GM21526 (cell line): ENCODE data around the gene FES.
"Not testable (repeated sequence)": the region's sequence is repeated elsewhere in the genome, so short reads cannot be mapped to it uniquely, and the experiment has no call there.

Experiments used
- ATAC-seq: cut with Tn5 transposase; IDR thresholded peaks from one replicate; pipeline ENCODE4 v1.9.1; 2021; ENCODE audit warnings: moderate library complexity; ENCODE audit not compliant: unreplicated experiment, low FRiP score

The FES gene

DNA sequence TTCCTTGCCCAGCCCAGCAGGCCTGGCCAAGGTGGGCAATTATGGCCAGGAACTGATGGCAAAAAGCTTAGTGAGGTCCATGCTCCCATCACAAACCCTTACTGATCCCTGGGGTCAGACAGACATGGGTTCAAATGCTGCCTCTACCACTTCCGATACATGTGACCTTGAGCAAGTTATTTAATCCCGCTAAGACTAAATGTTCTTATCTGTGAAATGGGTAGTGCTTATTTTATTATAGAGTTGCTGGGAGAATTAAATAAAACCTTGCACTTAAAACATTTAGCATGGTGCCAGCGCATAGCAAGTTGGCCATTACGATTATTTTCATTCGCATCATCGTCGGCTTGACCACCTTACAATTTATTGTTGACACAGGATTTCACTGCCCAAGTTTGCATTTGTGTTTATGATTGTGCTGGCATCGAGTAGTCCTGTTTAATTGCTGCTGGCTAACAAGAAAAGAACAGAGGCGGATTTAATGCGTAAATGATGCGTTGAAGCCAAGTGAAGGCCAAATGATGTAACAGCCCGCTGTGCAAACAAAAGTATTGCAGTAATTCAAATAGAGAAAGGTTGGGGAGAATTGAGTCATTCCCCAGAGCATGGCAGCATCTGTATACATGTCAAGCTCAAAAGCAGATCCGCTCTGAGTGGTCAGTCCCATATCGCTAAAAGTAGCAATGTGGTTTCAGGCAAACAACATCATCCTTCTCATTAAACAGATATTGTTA lies 23.2 kb upstream of the FES start:
- ATAC-seq: no peak

DNA sequence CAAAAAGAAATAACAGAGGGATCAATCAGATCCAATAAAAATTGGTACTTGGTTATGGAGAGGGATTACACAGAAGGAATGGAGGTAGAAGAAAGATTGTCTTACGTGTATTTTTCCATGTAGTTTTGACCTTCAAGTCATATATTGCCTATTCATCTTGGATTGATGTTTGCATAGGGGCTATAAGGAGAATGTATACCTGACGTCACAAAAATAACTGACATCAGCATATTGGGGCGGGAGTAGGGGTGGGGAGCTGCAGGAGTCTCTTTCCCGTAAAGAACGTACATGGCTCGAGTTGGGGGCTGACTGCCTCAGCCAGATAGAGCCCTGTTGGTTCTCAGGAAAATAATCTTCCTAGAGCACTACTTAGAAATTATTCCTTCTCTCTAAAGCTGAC lies 21.8 kb upstream of the FES start:
- ATAC-seq: no peak

DNA sequence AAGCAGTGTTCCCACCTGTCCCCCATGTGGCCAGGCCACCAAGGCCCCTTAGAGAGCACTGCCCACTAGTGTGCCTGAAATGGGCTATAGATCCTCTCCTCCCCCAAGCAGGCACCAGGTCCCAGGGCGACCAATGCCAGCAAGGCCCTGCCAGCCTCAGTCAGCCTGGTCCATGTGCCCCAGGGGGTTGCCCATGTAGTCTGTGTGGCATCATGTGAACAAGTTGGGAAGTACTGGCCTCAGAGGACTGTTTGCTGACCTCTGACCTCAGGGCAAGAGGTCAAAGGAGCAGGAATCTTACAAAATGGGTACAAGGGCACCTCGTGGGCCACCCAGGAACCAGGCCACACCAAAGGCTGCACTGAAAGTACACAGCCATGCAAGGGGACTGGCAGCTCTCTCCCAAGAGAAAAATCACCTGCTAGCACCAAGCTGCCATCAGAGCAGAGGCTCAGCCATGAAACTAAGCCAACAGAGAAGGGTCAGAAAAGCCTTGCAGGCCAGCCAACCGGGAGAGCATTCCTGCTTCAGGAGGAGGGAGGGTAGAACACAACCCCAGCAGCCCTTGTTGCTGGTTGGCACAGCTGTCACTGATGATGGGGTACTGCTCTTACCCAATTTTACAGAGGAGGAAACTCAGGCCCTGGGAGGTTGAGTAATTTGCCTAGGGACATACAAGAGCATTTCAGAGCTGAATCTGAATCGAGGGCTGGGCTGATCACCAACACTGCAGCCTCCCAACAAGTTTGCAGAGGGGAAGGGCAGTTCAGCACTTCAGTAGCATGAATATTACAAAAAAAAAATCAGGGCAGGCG lies 21.1 kb upstream of the FES start:
- no peak for ATAC-seq

DNA sequence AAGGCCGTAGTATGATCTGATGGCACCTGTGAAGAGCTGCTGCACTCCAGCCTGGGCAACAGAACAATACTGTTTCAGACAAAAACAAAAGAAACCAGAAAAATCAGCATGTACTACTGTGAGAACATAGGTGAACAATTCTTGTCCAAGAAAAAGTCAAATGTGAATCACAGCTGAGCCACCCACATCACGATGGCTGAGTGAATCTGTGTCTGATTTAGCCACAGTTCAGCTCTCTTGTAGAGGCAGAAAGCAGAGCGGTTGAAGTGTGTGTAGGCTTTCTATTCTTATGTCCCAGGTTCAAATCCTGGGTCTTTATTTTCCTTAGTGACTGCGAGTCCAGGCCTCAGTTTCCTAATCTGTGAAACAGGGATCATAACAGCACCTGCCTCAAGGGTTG lies 20.3 kb upstream of the FES start:
- no peak for ATAC-seq

DNA sequence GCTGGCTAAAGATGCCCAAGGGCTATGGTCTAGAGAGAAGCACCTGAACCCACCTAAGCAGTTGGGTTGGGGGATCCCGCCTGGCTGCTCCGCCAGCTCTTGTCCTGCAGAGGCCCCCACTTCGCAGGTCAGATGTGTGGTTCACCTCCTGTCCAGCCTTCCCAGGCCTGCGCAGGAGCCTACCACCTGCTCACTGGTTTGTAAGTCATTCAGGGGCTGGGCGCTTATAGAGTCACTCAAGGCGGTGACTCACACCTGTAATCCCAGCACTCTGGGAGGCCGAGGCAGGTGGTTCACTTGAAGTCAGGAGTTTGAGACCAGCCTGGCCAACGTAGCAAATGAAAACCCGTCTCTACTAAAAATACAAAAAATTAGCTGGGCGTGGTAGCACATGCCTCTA lies 19.8 kb upstream of the FES start:
- ATAC-seq: no peak

DNA sequence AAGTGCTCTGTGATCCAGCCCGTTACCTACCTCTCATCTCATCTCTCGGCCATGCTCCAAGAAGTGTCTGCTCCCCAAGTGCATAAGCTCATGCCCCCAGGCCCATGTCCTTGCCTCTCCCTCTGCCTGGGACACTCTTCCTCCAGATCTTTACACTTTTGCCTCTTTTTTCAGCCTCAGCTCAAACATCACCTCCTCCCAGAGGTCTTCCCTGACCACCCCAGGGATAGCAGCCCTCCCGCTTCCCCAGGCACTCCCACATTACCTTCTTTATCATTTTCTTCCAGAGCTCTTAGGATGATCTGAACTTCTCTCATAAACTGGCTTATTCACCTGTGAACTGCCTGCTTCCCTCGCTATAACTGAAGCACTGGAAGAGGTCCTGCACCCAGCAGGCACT lies 18.6 kb upstream of the FES start:
- no peak for ATAC-seq

DNA sequence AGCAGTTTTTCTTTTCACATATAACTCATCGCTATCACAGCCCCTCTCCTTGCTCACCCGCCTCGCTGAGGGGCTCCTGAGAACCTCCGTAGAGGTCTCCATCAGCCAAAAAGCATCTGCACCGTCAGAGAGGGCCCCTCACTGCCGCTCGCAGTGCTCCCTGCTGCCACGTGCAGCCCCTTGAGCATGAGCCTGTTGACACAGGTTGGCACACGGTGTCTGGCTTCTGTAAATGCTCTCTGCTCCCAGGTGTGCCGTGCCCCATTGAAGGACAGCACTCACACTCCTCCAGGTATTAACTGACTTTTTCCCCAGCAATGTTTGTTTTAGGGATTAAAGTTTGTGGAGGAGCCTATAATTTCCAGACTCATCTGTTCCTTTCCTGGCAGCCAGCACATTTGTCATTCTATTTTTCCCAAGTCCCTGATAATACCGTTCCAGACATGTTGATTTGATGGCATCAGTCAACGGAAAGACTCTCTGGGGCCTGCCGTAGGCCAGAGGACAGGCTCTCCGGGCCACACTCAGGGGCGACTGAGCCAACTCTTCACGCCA lies 18.1 kb upstream of the FES start:
- ATAC-seq: no peak

DNA sequence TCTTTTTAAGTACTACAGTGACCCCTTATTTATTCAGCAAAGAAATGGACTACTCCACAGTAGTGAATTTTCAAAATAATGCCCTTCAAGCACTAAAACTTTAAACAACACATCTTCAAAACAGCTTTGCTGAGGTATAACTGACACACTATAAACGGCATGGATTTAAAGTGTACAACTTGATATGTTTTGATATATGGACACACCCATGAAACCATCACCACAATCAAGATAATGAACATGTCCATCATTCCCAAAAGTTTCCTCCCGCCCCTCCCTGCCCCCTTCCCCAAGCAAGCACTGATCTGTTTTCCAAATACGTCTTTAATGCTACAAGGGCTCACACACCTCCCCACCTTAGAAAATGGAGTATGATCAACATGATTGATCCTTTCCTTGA lies 17.5 kb upstream of the FES start:
- ATAC-seq: no peak

DNA sequence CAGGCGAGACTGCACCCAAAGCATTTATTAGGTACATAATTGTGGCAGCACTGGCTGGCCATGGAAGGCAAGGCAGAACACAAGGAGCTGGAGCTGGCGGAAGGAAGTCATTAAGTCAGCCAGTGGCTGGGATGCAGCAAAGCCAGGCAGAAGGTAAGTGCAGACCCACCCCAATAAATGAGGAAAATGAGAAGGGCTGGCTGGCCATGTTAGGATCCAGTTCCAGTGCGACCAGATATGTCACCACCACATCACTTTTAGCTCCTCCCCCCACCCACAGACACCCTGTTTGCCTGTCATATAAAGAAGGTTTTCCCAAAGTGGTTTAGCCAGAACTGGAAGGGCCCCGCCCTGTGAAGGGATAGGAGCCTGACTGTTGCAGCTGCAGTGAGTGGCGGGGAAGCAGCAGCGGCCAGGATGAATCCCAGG lies 16.0 kb upstream of the FES start, which contains the start of gene FURIN:
Gene FURIN (plus strand): TSS at position 328 of the 429 bp plus-strand sequence. CDS start 7,153 bp downstream, outside the sequence.
- no peak for ATAC-seq

DNA sequence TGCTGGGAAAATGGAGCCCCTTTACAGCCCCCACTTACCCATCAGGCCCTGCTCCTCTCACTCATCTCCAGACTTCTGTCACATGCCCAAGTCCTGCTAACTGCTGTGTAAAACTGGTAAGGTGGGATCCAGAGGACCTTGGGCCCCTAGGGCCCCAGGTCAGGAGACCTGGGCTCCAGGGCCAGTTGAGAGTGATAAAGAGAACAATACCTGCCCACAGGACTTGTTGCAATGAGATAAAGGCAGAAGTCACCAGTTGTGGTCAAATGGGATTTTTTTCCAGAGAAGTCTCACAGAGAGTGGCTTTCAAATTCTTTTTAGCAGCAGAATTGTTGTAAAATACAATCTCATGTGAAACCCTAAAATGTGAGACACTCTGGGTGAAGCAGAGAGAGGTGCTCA lies 15.2 kb upstream of the FES start:
- ATAC-seq: no peak

DNA sequence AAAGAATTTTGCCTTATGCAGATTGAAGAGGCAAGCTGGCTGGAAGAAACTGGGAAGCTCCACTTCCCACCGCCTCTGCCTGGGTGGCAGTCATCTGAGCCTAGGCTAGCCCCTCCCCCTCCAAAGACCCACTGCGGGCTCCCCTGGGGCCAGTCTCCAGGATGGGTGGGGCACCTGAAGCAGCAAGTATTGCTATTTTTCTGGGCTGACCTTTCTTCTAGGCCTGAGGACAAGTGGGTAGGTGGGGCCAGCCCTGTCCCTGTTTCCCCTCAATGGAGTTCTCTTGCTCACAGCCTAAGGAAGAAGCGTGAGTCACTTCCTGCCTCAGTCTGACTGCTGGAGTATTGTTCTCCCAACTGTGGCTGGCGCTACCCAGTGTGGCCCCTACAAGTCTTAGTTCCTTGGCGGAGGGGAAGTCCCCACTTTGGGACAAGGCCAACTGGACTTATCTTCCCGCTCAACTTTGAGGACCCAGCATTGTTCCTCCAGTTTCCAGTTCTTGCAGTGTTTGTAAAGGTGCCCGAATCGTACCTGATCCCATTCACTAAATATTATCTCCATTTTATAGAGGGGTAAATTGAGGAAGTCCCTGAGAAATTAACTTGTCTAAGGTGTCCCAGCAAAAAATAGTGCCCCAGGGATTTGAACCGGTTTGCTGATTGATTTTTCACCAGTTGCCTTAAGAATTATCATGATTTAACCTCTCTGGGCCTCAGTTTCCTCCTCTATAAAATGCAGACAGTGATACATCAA lies 14.5 kb upstream of the FES start:
- ATAC-seq: no peak

DNA sequence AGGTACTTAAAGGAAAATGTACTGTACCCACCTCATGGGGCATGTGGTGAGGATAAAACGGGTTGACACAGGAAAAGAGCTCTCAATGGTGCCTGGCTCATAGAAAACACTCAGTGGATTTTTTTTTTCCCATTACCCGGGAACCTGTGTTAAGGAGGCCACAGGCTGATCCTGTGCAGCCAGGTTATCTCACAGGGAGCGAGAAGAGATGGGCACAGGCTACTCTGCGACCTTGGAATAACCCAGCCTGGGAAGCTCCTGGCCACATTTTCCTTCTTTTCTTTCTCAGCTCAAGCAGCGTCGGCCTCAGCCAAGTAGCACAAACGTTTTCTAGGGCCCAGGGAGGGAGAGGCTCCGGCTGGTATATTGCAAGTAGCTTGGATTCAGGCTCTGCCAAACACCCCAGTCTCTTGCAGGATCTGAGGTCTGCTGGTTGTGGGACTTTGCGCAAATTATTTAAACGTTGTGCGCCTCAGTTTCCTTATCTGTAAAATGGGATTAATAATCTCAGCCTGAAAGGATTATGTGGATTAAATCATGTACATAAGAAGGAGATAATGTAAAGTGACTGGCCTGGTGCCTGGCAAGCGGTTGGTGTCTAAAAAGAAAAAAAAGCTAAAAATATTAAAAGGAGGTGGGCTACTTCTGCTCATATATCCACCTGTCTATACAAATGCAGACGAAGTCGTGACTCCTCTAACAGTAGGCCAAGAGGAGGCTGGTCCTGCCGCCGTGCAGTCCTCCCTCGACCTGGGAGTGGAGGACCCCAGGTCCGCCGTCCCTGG lies 13.8 kb upstream of the FES start:
- no peak for ATAC-seq

DNA sequence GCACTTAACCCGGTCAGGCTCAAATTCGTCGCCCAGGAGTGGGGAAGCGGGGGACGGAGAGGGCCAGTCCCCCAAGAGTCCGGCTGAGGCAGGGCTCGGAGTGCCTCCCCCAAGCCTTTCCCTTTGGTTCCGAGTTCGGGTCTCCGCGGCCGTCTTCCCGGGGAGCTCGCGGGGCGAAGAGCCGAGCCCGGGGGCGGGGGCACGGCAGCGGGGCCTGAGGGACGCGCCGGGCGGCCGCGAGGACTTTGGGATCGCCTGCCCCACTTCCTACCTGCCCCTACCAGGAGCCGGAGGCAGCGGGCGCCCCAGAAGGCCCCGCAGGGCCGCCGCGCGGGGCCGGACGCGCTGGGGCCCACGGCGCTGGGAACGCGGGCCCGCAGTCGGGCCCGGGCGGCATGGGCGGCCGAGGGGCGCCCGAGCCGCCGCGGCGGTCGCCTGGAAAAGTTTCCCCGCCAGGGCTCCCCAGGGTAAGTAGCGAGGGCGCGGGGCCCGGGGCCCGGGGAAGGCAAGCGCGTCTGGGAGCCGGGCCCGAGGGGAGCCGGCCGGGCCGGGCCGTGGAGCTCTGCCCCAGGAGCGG lies 13.1 kb upstream of the FES start:
- ATAC-seq: no peak

DNA sequence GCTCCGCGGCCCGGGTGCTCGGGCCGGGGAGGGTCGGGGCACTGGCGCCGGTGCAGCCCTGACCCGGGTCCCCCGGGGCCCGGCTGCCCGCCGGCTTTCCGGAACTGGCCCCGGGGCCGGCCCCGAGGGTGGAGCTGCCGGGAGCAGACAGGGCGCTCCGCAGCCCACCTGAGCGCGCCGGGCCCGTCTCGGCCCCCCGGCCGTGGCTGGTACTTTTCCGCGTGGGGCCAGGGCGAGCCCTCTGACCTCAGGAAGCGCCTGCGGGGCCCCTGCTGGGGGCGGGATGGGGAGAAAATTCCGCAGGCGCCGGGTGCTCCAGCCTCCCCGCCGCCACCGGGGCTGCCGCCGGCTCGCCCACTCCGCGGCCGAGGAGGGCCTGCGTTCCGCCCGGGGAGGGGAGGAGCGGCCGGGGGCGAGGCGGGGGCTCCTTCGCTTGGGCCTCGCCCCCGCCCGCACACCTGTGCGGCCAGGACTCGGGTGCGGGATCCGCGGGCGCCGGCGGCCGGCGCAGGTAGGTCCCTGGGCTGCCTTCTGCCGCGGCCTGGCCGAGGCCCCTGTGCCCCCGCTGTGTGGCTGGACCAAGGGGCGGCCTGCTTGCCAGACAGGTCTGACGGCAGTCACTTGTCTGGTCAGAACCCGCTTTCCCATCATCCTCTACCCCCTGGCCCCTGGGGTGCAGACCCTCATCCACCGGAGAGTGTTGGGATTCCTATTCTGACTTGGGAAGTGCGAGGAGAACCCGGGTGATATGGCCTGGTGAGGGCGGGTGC lies 12.4 kb upstream of the FES start:
- no peak for ATAC-seq

DNA sequence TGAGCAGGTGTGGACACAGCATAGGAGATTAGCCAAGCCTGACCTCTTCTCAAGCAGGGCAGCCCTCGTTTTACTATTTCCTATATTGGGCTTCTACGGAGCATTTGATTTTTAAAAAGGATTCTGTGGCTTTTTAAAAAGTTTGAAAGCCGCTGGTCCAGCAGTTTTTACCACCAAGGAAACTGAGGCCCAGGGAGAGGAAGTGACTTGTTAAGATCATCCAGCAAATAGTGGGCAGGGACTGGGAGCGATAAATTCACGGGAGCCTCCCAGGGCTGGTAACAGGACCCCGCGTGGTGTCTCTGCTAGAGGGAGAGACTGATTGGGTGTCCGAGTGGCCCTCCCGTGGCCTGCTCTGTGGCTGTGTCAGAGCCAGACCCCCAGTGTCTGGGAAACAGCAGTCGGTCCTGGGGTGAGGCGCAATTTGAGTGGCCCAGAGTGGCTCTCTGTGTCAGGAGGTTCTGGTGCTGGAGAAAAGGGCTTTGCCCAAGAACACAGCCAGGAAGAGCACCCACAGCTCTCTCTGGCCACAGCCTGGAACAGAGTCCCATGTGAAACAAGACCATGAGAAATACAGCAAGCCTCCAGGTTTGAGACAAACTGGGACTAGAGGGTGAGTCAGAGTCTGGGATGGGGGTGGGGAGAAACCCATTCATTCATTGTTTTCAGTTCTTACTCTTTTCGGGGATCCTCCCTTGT lies 11.7 kb upstream of the FES start:
- ATAC-seq: no peak

DNA sequence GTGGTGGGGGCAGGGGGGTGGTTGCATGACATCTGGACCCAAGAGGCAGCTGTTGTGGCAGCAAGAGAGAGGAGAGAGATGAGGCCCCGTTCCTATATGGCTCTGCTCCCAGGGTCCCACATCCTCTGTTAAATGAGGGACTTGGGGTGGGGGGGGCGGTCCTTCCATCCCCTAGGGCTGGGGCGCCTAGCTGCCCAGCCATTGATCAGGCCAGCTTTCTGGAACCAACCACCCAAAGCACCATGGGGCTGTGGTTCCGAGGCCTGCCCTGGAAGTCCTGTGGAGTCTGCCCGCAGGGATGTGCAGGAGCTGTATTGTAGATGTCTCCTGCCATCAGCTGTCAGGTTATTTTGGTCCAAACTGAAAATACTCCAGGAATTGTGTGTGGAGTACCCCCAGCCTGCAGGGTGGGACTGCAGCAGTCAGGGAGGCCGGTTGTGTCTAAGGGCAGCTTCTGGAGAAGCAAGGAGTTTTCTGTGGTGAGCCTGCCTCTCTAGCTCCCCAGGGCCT lies 10.8 kb upstream of the FES start:
- ATAC-seq: no peak

DNA sequence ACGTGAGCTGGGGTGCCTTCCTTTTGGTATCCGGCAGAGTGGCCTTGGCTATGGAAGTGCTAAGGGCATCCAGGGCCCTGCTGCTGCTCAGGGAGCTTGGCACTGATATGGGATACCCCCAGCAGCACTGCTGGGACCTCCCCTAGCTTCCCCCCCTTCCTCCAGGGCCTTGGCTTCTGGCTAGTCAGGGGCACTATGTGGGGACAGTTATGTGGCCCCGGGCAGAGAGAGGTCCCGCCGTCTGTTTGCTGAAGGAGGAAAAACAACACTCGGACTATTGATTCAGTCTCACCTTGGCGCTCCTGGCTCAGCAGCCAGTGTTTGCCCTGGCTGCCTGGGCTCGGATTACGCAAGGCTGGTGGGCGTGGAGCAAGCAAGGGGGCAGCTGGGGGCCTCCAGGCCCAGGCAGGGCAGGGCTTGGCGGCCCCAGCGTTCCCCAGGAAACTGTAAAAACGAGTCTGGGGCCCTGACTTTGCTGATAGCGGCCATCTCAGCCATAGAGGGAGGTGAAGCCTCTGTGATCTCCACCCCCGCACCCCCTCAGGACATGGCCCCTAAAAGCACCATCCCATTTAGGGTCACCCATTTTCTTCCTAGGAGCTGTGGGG lies 10.2 kb upstream of the FES start:
- no peak for ATAC-seq

DNA sequence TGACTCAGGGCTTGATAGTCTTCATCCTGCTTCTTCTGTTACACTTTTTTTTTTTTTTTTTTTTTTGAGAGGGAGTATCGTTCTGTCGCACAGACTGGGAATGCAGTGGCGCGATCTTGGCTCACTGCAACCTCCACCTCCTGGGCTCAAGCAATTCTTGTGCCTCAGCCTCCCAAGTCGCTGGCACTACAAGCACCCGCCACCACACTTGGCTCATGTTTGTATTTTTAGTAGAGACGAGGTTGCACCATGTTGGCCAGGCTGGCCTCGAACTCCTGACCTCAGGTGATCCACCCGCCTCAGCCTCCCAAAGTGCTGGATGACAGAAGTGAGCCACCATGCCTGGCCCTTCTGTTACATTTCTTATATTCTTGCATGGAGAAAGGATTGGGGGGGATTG lies 9.3 kb upstream of the FES start:
- ATAC-seq: not testable (repeated sequence)
